Measurements from ENCODE around the gene FUT1. TPM values are rescaled to one million over a fixed set of nuclear protein-coding genes. Genes with fewer than 3 reads are reported as not detected.

FUT1 gene
- polyA plus RNA-seq: 3.2 to 5.3 TPM (median 3.7 TPM) in 3 replicates
- polyA plus RNA-seq (2011; ENCODE audit: low read depth): 0.51 TPM
- 2.0 and 2.6 TPM in 2 replicates for polyA plus RNA-seq (2011; cell fraction: cytosol; rRNA removed)
- 7.1 and 7.4 TPM in 2 replicates for polyA plus RNA-seq (2011; cell fraction: nucleus; rRNA removed)
- polyA plus RNA-seq (2012; ENCODE audit: low replicate concordance): 2.1 and 3.3 TPM in 2 replicates
- 3.1 to 6.1 TPM (median 4.9 TPM) in 3 replicates for polyA minus RNA-seq
- 4.2 TPM for polyA minus RNA-seq (2011; cell fraction: cytosol; rRNA and poly(A)+ RNA removed)
- polyA minus RNA-seq (2011; cell fraction: nucleus; rRNA and poly(A)+ RNA removed): 6.8 and 7.3 TPM in 2 replicates

GRCh38 chr19:48752496-48753365, at the start of gene FUT1:
FUT1 (minus strand) TSS chr19:48752641; CDS start chr19:48751281, 1,360 bp downstream.
- H2AFZ ChIP-seq (ENCODE audit: control insufficient read depth, low read length): peak within 1 kb of the TSS; percentile 80
- TF ChIP-seq EZH2 (IDR thresholded peaks at IDR 0.05; ENCODE audit: low read length) (no peak), CTCF (optimal IDR thresholded peaks at IDR 0.05 in 1 of 3, IDR thresholded peaks at IDR 0.05 in 1 of 3, conservative IDR thresholded peaks at IDR 0.05 in 1 of 3; ENCODE audit: extremely low read depth in 1 of 3, insufficient read depth in 2 of 3, low read length in 3 of 3) (peak in 2 of 3 experiments; percentile 18 to 25)
- no peaks in the 10 kb centered on the region for H4K20me1 ChIP-seq (ENCODE audit: control insufficient read depth, extremely low read depth, insufficient read depth, low read length)
- H3K79me2 ChIP-seq (ENCODE audit: control insufficient read depth, insufficient read depth, low read length): peaks cover 21% of the 10 kb centered on the region
- H3K9me1 ChIP-seq (ENCODE audit: control insufficient read depth, extremely low read depth, insufficient read depth, low read length): peaks cover 4% of the 10 kb centered on the region
- peaks cover 13 to 16% of the 10 kb centered on the region in 2 experiments for H3K36me3 ChIP-seq (ENCODE audit: control insufficient read depth in 2 of 2, extremely low read depth in 1 of 2, insufficient read depth in 2 of 2, low read length in 2 of 2)
- H3K9me3 ChIP-seq (ENCODE audit: control insufficient read depth, low read depth, low read length): no peaks in the 10 kb centered on the region
- peak within 1 kb of the TSS; percentile 78 for H3K9ac ChIP-seq (ENCODE audit: control insufficient read depth, extremely low read depth, insufficient read depth, low read length)
- DNase-seq (ENCODE audit: low read depth, low spot score): peak; percentile 48
- H3K27ac ChIP-seq (ENCODE audit: control insufficient read depth, insufficient read depth, low read length): peak within 1 kb of the TSS; percentile 59
- peaks cover 9% of the 10 kb centered on the region for H3K4me1 ChIP-seq (ENCODE audit: control insufficient read depth, extremely low read depth, insufficient read depth, low read length)
- dilution Hi-C loops (cut with MboI; ENCODE audit: extremely low pct_ligation_motif_present, low sequenced_read_pairs): no loop called here
- H3K4me2 ChIP-seq (ENCODE audit: control insufficient read depth, extremely low read depth, insufficient read depth, low read depth, low read length): peak within 1 kb of the TSS; percentile 57
- peak; percentile 76 for FAIRE-seq
- no peaks in the 10 kb centered on the region for H3K27me3 ChIP-seq (ENCODE audit: control insufficient read depth, extremely low read depth, insufficient read depth, low read length)
- peak within 1 kb of the TSS; percentile 59 to 72 (median 69) for H3K4me3 ChIP-seq (ENCODE audit: control insufficient read depth in 2 of 3, extremely low read depth in 1 of 3, insufficient read depth in 2 of 3, low read depth in 1 of 3, low read length in 3 of 3)

GRCh38 chr19:48799358-48800300, 47.2 kb upstream of the FUT1 start:
- DNase-seq (ENCODE audit: low read depth, low spot score) (no peak), FAIRE-seq (no peak)
- H3K9me3 ChIP-seq (ENCODE audit: control insufficient read depth, low read depth, low read length): no peaks in the 10 kb centered on the region
- no peak overlapping the region for H3K4me3 ChIP-seq (ENCODE audit: control insufficient read depth in 2 of 3, extremely low read depth in 1 of 3, insufficient read depth in 2 of 3, low read depth in 1 of 3, low read length in 3 of 3)
- H3K36me3 ChIP-seq (ENCODE audit: control insufficient read depth in 2 of 2, extremely low read depth in 1 of 2, insufficient read depth in 2 of 2, low read length in 2 of 2): no peaks in the 10 kb centered on the region
- H3K4me1 ChIP-seq (ENCODE audit: control insufficient read depth, extremely low read depth, insufficient read depth, low read length): peaks cover 13% of the 10 kb centered on the region
- dilution Hi-C loops (cut with MboI; ENCODE audit: extremely low pct_ligation_motif_present, low sequenced_read_pairs): loop anchor here (5.0 kb wide), 1 partner anchor 53 kb away; no protein-coding TSS in a partner anchor
- no peaks in the 10 kb centered on the region for H3K79me2 ChIP-seq (ENCODE audit: control insufficient read depth, insufficient read depth, low read length)
- no peaks in the 10 kb centered on the region for H3K9me1 ChIP-seq (ENCODE audit: control insufficient read depth, extremely low read depth, insufficient read depth, low read length)
- H3K4me2 ChIP-seq (ENCODE audit: control insufficient read depth, extremely low read depth, insufficient read depth, low read depth, low read length): peak overlapping the region; percentile 35
- H4K20me1 ChIP-seq (ENCODE audit: control insufficient read depth, extremely low read depth, insufficient read depth, low read length): no peaks in the 10 kb centered on the region
- no peak overlapping the region for H3K27ac ChIP-seq (ENCODE audit: control insufficient read depth, insufficient read depth, low read length)
- TF ChIP-seq EZH2 (IDR thresholded peaks at IDR 0.05; ENCODE audit: low read length): no peak
- no peak overlapping the region for H2AFZ ChIP-seq (ENCODE audit: control insufficient read depth, low read length)
- no peak overlapping the region for H3K9ac ChIP-seq (ENCODE audit: control insufficient read depth, extremely low read depth, insufficient read depth, low read length)
- no peaks in the 10 kb centered on the region for H3K27me3 ChIP-seq (ENCODE audit: control insufficient read depth, extremely low read depth, insufficient read depth, low read length)
